Measurements from ENCODE around the gene FHIT.

FHIT gene

DNA sequence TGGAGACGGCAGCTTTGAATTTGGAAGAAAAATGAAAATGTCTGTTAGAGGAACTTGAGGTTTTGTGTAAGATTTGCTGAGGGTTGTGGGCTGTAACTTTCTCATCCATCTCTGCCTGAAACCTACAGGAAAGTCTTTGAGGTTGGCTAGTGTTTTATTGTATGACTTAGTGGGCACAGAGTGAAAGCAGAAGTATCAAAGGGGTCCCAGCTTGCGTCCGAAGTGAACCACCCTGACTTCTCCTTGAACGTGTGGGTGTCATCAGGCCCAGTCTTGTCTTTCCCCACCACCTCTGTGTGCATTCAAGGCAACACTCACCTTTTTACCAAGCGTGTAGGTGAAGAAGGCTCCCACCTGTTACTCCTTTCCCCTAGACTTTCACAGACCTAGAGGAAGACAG lies 1519.3 kb downstream of the FHIT start:
- in situ Hi-C loops (cut with HindIII; ENCODE audit: low sequenced_read_pairs) = no loop called here
- DNase-seq (ENCODE audit: low read depth) = no peak
- H3K4me3 ChIP-seq (ENCODE audit: low read depth, low read length) = no peak overlapping the region
- TF ChIP-seq, protein P1, sequence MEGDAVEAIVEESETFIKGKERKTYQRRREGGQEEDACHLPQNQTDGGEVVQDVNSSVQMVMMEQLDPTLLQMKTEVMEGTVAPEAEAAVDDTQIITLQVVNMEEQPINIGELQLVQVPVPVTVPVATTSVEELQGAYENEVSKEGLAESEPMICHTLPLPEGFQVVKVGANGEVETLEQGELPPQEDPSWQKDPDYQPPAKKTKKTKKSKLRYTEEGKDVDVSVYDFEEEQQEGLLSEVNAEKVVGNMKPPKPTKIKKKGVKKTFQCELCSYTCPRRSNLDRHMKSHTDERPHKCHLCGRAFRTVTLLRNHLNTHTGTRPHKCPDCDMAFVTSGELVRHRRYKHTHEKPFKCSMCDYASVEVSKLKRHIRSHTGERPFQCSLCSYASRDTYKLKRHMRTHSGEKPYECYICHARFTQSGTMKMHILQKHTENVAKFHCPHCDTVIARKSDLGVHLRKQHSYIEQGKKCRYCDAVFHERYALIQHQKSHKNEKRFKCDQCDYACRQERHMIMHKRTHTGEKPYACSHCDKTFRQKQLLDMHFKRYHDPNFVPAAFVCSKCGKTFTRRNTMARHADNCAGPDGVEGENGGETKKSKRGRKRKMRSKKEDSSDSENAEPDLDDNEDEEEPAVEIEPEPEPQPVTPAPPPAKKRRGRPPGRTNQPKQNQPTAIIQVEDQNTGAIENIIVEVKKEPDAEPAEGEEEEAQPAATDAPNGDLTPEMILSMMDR (IDR thresholded peaks at IDR 0.05; ENCODE audit: low read depth, low read length, missing control alignments) = no peak

DNA sequence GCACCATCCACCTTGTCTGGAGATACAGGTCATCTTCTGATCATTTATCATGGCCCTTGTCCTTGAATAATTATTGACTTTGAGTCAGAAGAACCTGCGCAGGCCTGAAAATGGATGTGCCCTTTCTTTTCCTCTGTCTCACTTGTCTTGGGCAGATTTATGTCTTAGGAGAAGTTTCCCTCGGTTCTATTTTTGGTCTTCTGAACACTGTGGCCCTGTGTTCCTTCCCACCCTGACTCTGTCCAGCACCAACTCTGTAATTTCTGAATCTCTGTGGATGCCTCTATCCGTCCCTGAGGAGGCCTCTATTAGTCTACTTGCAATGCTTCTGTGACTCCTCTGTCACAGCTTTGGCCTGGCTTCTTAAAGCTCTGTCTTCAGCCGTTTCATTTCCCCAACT lies 1520.7 kb downstream of the FHIT start:
- DNase-seq (ENCODE audit: low read depth) = no peak
- in situ Hi-C loops (cut with HindIII; ENCODE audit: low sequenced_read_pairs) = no loop called here
- TF ChIP-seq, protein P1 (IDR thresholded peaks at IDR 0.05; ENCODE audit: low read depth, low read length, missing control alignments) = no peak
- H3K4me3 ChIP-seq (ENCODE audit: low read depth, low read length) = no peak overlapping the region

DNA sequence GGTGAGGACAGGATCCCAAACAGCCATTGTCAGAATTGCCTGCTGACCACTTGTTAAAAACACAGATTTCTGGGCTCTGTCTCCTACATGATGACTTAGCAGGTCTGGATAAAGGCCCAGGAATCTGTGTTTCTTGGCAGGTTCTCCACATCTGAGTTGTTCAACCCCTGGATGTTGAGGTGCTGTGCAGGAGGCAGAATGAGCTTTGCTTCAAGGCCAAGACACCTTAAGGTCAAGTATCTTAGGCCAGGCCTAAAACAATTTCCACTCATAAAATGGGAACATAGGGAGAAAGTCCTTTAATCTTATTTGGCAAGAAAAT lies 1522.7 kb downstream of the FHIT start:
- in situ Hi-C loops (cut with HindIII; ENCODE audit: low sequenced_read_pairs) = no loop called here
- TF ChIP-seq, protein P1 (IDR thresholded peaks at IDR 0.05; ENCODE audit: low read depth, low read length, missing control alignments) = no peak
- no peak for DNase-seq (ENCODE audit: low read depth)
- H3K4me3 ChIP-seq (ENCODE audit: low read depth, low read length) = no peak overlapping the region

DNA sequence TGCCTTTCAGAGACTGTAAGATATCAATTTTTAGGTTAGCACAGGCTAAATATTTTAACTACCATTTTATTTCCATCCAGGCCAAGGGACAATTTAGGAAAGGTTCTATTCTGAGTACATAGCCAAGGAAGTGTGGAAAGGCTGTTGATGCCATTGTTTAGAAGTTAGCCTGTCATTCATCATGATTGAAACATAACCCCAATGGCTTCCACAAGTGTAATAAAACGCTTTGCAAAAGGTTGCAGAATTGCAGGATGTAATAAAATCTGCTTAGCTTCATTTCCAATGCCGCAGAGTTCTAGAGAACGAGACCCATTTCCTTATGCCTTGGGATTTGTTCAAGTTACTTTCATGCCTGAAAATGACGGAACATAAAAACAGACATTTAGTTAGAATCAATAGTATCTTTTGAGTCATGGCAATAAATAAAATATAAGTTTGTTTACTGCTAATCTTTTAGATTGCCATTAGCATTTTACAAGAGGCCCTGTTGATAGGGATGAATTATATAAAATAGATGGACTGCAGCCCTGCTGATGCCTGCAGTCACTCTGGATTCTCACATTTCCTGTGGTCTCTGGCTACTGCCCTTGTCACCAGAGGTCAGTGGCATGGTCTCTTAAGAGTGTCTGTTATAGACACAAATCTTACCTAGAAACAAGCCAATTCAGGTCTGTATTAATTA lies 1523.2 kb downstream of the FHIT start:
- no peak overlapping the region for H3K4me3 ChIP-seq (ENCODE audit: low read depth, low read length)
- no peak for DNase-seq (ENCODE audit: low read depth)
- TF ChIP-seq, protein P1 (IDR thresholded peaks at IDR 0.05; ENCODE audit: low read depth, low read length, missing control alignments) = no peak
- in situ Hi-C loops (cut with HindIII; ENCODE audit: low sequenced_read_pairs) = no loop called here

DNA sequence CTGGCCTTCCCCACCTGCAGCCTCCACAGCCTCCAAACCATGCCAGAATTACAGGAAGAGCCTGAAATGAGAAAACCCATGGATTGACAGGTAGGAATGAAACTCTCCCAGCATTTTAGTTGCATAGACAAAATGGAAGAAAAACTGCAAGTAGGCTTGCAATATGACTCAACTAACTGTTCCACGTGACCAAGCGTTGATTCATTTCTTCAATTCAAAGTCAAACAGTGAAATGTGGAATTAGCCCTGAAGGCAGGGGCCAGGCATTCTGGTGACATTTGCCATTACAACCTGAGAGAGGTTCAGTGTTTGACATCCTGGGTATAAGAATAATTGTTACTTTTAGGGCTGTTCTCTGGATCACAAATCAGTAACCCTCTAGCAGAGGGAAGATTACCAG lies 1525.0 kb downstream of the FHIT start:
- TF ChIP-seq, protein P1 (IDR thresholded peaks at IDR 0.05; ENCODE audit: low read depth, low read length, missing control alignments) = no peak
- DNase-seq (ENCODE audit: low read depth) = no peak
- in situ Hi-C loops (cut with HindIII; ENCODE audit: low sequenced_read_pairs) = no loop called here
- no peak overlapping the region for H3K4me3 ChIP-seq (ENCODE audit: low read depth, low read length)

DNA sequence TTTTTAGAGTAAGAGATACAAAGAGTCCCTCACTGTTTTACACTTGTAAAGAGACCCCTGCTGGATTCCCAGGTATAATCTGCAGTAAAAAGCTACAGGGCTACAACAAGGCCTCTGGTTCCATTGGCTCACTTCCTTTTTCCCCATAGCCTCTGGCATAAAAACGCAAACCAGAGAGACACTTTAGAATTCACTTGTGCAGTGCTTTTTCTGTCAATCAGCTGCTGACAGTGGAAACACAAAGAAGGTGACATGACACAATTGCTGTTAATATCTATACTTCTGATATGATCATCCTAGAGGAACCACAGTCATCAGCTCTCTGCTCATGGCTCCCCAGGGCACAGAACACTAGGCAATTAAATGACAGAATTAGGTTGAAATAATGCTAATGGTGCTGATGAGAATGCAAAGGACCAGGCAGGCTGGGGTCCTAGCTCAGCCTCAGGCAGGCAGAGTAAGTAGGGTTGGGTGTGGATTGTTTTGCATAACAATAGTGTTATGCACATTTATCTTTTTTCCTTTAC lies 1533.5 kb downstream of the FHIT start:
- in situ Hi-C loops (cut with HindIII; ENCODE audit: low sequenced_read_pairs) = no loop called here
- TF ChIP-seq, protein P1 (IDR thresholded peaks at IDR 0.05; ENCODE audit: low read depth, low read length, missing control alignments) = no peak
- no peak for DNase-seq (ENCODE audit: low read depth)
- no peak overlapping the region for H3K4me3 ChIP-seq (ENCODE audit: low read depth, low read length)

Measured in astrocyte of the cerebellum (primary cell).